ENCODE results near the gene EPHB4.

DNA sequence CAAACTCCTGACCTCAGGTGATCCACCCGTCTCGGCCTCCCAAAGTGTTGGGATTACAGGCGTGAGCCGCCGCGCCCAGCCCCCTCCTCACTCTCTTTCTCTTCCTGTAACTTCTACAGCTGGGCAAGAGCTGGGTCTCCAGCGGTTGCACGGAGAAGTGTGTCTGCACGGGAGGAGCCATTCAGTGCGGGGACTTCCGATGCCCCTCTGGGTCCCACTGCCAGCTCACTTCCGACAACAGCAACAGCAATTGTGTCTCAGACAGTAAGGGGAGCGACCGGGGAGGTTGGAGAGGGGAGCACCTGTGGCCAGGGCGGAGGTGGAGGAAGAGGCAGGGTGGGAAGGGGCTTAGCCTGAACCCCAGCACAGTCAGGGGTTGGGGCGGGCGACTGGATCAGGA, 41.4 kb downstream of the EPHB4 start:
- TF ChIP-seq, protein P1, sequence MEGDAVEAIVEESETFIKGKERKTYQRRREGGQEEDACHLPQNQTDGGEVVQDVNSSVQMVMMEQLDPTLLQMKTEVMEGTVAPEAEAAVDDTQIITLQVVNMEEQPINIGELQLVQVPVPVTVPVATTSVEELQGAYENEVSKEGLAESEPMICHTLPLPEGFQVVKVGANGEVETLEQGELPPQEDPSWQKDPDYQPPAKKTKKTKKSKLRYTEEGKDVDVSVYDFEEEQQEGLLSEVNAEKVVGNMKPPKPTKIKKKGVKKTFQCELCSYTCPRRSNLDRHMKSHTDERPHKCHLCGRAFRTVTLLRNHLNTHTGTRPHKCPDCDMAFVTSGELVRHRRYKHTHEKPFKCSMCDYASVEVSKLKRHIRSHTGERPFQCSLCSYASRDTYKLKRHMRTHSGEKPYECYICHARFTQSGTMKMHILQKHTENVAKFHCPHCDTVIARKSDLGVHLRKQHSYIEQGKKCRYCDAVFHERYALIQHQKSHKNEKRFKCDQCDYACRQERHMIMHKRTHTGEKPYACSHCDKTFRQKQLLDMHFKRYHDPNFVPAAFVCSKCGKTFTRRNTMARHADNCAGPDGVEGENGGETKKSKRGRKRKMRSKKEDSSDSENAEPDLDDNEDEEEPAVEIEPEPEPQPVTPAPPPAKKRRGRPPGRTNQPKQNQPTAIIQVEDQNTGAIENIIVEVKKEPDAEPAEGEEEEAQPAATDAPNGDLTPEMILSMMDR (IDR thresholded peaks at IDR 0.05), result no peak
- no peak for TF ChIP-seq POLR2A (IDR thresholded peaks at IDR 0.05)
